ENCODE results near the gene PLAAT5. TPM values are rescaled to one million over a fixed set of nuclear protein-coding genes. Genes with fewer than 3 reads are reported as not detected.
"Not testable (repeated sequence)": the region's sequence is repeated elsewhere in the genome, so short reads cannot be mapped to it uniquely, and the experiment has no call there.

Gene PLAAT5
- polyA plus RNA-seq, 3 donors: 0.64 to 0.73 (median 0.70) TPM

DNA sequence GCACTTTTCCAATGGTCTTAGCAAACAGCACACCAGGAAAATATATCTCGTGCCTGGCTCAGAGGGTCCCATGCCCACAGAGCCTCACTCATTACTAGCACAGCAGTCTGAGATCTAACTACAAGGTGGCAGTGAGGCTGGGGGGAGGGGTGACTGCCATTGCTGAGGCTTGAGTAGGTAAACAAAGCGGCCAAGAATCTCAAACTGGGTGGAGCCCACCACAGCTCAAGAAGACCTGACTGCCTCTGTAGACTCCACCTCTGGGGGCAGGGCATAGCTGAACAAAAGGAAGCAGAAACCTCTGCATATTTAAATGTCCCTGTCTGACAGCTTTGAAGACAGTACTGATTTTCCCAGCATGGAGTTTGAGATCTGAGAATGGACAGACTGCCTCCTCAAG lies 60.2 kb downstream of the PLAAT5 start:
- not testable (repeated sequence) for DNase-seq (ENCODE audit: extremely low read depth in 1 of 11, low read depth in 9 of 11, low spot score in 4 of 11)

DNA sequence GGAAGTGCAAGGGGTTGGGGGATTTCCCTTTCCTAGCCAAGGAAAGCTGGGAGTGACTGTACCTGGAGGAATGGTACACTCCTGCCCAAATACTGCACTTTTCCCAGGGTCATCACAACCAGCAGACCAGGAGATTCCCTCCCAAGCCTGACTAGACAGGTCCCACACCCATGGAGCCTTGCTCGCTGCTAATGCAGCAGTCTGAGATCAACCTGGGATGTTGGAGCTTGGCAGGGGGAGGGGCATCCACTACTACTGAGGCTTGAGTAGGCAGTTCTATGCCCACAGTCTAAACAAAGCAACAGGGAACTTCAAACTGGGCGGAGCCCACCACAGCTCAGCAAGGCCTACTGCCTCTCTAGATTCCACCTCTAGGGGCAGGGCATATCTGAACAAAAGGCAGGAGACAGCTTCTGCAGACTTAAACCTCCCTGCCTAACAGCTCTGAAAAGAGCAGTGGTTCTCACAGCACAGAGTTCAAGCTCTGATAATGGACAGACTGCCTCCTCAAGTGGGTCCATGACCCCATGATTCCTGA lies 62.9 kb downstream of the PLAAT5 start:
- DNase-seq (ENCODE audit: extremely low read depth in 1 of 11, low read depth in 9 of 11, low spot score in 4 of 11): no peak

DNA sequence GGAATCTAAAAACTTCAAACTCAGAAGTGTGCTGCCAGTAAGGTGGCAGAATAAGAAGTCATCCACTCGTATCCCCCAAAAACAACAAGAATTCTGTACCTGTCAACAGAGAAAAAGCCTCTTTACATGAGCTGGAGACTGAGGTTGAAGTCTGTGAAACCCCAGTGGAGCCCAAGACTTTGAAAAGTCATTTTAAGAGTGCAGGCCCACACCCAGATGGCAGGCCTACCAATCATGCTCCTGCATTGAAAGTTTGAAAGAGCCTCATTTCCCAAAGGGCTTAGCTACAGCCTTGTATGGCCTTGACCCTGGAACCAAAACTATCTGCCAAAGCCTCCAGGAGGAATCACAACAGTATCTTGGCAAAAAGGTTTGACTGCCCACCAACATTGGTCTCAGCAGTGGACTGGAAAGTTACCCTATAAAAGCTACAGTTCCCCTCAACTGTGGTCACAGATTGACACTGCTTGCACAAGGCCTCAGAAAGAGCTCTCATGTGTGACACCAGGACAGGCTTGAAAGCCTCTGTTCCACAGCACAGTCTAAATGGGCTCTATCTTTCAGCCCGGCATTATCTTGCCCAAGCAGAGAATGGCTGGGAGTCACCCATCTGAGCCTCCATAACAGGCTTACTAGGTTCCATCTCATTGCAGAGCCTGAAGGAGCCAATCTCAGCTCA lies 73.7 kb downstream of the PLAAT5 start:
- DNase-seq (ENCODE audit: extremely low read depth in 1 of 11, low read depth in 9 of 11, low spot score in 4 of 11): no peak

Other genes starting within 250 kb of the PLAAT5 start
- not detected for gene SLC22A25, start 247.6 kb downstream of the PLAAT5 start, polyA plus RNA-seq (ENCODE audit: insufficient read length in 3 of 3)
- not detected for gene SLC22A9, start 121.4 kb downstream of the PLAAT5 start, polyA plus RNA-seq (ENCODE audit: insufficient read length in 3 of 3)
- gene LGALS12, start 14.9 kb upstream of the PLAAT5 start, polyA plus RNA-seq (ENCODE audit: insufficient read length in 3 of 3): under 1 TPM; 0.12 to 0.34 (median 0.17) TPM
- 10 to 100 TPM in 1 of 3 donors, 1 to 10 TPM in 2; 7.1 to 13.2 (median 7.1) TPM for gene PLAAT4, start 45.6 kb upstream of the PLAAT5 start, polyA plus RNA-seq (ENCODE audit: insufficient read length in 3 of 3)
- gene PLAAT2, start 72.2 kb upstream of the PLAAT5 start, polyA plus RNA-seq (ENCODE audit: insufficient read length in 3 of 3): under 1 TPM in 2 of 3 donors, not detected in 1; 0.37 to 0.68 TPM
- gene PLAAT3, start 123.3 kb upstream of the PLAAT5 start, polyA plus RNA-seq (ENCODE audit: insufficient read length in 3 of 3): 10 to 100 TPM; 17.0 to 22.2 (median 19.5) TPM
- 10 to 100 TPM; 16.9 to 17.8 (median 17.5) TPM for gene ATL3, start 180.2 kb upstream of the PLAAT5 start, polyA plus RNA-seq (ENCODE audit: insufficient read length in 3 of 3)
- gene RTN3, start 190.3 kb upstream of the PLAAT5 start, polyA plus RNA-seq (ENCODE audit: insufficient read length in 3 of 3): 100 to 1,000 TPM; 156 to 180 (median 173) TPM

Measured in renal cortex interstitium (tissue), 11 donors.